HepG2 (cell line): ENCODE data around the gene SLC25A18. TPM values are rescaled to one million over a fixed set of nuclear protein-coding genes. Genes with fewer than 3 reads are reported as not detected.

ENCODE experiments used
- IRF2 ChIP-seq: IDR thresholded peaks from 2 replicates; pipeline ENCODE4 v1.6.1; 2018; ENCODE audit warnings: missing genetic modification reagents, missing compliant biosample characterization
- MXI1 ChIP-seq: IDR thresholded peaks from 3 replicates; pipeline ENCODE4 v1.6.1; 2012; ENCODE audit warnings: low read depth, low read length, inconsistent platforms, borderline replicate concordance
- SPEN ChIP-seq: sonication (generic); formaldehyde crosslinking; IDR thresholded peaks from 2 replicates; pipeline ENCODE4 v1.5.1; 2020; ENCODE audit warnings: low read depth, mild to moderate bottlenecking, missing genetic modification reagents
- ZC3H4 ChIP-seq: sonication (generic); formaldehyde crosslinking; IDR thresholded peaks from 2 replicates; pipeline ENCODE4 v1.4.0; 2020; ENCODE audit warnings: missing genetic modification reagents, borderline replicate concordance
- ZNF543 ChIP-seq: sonication (generic); formaldehyde crosslinking; IDR thresholded peaks from 2 replicates; pipeline ENCODE4 v1.4.0; 2020; ENCODE audit warnings: mild to moderate bottlenecking, missing genetic modification reagents
- ZNF615 ChIP-seq: sonication (generic); formaldehyde crosslinking; IDR thresholded peaks from 2 replicates; pipeline ENCODE4 v1.5.0; 2020; ENCODE audit warnings: mild to moderate bottlenecking, missing genetic modification reagents, borderline replicate concordance
- ZNF7 ChIP-seq: IDR thresholded peaks from 2 replicates; pipeline ENCODE4 v1.6.1; 2016; ENCODE audit warnings: missing biosample characterization, missing genetic modification reagents
- ZNF777 ChIP-seq: sonication (generic); formaldehyde crosslinking; IDR thresholded peaks from 2 replicates; pipeline ENCODE4 v1.4.0; 2020; ENCODE audit warnings: missing genetic modification reagents
- ZNF781 ChIP-seq: sonication (generic); formaldehyde crosslinking; IDR thresholded peaks from 2 replicates; pipeline ENCODE4 v1.5.1; 2020; ENCODE audit warnings: borderline replicate concordance, mild to moderate bottlenecking, missing genetic modification reagents; ENCODE audit errors: not compliant biosample characterization
- polyA plus RNA-seq, 8 experiments: library from polyadenylated mRNA; depleted of rRNA in 3 of 8; stranded (reverse) in 7 of 8; unstranded in 1 of 8; fragments of >200 nt; fragmentation: Illumina TruSeq in 4 of 8; extraction: Trizol in 4 of 8; gene quantifications; 2 replicates each; pipeline versions ENCODE4 v1.2.1 to v1.2.3, GENCODE V29; 2011 to 2016; ENCODE audit warnings: low read depth in 4 of 8, missing spikeins in 1 of 8, mixed read lengths in 1 of 8; ENCODE audit not compliant: insufficient read depth in 1 of 8
- total RNA-seq, 5 experiments: library from RNA; depleted of rRNA; stranded (reverse); fragments of >200 nt; fragmentation: Illumina TruSeq; extraction: Trizol; gene quantifications; 2 replicates each; pipeline ENCODE4 v1.2.3, GENCODE V29; 2016; ENCODE audit warnings: low read depth in 1 of 5
- TF ChIP-seq, protein P1 (sequence below): sonication (generic); formaldehyde crosslinking; IDR thresholded peaks from 2 replicates; pipeline ENCODE4 v1.4.0; 2020; ENCODE audit warnings: mild to moderate bottlenecking, missing genetic modification reagents
- TF ChIP-seq, protein P2 (sequence below): sonication (generic); formaldehyde crosslinking; IDR thresholded peaks from 2 replicates; pipeline ENCODE4 v1.4.0; 2020; ENCODE audit warnings: missing genetic modification reagents
- TF ChIP-seq, protein P3 (sequence below): sonication (generic); formaldehyde crosslinking; IDR thresholded peaks from 2 replicates; pipeline ENCODE4 v1.8.0; 2022; ENCODE audit warnings: missing genetic modification reagents, low read depth, mild to moderate bottlenecking, borderline replicate concordance
- TF ChIP-seq, protein P4 (sequence below): sonication (generic); formaldehyde crosslinking; IDR thresholded peaks from 2 replicates; pipeline ENCODE4 v1.5.1; 2020; ENCODE audit warnings: mild to moderate bottlenecking, missing genetic modification reagents, borderline replicate concordance
- TF ChIP-seq, protein P5 (sequence below): sonication (generic); formaldehyde crosslinking; conservative IDR thresholded peaks from 2 replicates; pipeline ENCODE4 v1.5.0; 2020; ENCODE audit warnings: missing genetic modification reagents
- TF ChIP-seq, protein P6 (sequence below): sonication (generic); formaldehyde crosslinking; IDR thresholded peaks from 2 replicates; pipeline ENCODE4 v1.5.0; 2020; ENCODE audit warnings: mild to moderate bottlenecking, missing genetic modification reagents, borderline replicate concordance

SLC25A18 gene
- total and polyA plus RNA-seq, 2 of the 13 experiments (the other 11 are each of a cell fraction or from before 2014, with no cell fraction given): 0.28 to 0.75 TPM

DNA sequence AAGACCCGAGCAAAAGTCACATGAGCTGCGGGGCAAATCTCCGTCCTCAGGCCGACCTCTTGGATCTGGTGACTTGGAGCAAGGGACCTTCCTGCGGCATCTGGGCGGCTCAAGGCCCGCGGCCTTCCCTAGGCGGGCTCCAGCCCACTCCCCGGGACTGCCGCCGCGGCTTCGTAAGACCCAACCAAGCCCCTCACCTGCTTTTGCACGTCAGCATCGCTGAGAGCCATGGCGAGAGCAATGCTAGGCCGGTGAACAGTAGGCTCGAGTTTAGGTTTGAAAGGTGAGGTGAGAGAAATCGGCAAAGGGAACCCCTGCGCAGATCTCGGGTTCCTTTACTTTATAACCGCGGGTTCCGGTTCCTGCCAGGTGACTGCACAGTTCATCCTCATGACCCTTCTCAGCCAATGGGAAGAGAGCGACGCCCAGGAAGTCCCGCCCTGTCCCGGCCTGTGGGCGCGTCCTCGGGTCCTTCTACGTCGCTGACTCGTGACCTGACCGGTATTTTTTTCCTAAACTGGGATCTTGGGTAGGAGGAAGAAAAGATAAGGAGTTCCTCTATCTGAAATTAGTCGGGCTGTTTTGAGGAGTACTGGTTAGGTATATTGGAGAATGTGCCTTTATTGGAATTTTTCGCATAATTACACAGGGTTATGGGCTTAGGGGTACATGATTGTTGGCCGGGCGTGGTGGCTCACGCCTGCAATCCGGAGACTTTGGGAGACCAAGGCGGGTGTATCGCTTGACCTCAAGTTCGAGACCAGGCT lies 65.3 kb downstream of the SLC25A18 start, which contains the start of gene ATP6V1E1 (continued):
- TF ChIP-seq, protein P1, sequence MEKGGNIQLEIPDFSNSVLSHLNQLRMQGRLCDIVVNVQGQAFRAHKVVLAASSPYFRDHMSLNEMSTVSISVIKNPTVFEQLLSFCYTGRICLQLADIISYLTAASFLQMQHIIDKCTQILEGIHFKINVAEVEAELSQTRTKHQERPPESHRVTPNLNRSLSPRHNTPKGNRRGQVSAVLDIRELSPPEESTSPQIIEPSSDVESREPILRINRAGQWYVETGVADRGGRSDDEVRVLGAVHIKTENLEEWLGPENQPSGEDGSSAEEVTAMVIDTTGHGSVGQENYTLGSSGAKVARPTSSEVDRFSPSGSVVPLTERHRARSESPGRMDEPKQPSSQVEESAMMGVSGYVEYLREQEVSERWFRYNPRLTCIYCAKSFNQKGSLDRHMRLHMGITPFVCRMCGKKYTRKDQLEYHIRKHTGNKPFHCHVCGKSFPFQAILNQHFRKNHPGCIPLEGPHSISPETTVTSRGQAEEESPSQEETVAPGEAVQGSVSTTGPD (CRISPR knock-in tag): no peak
- TF ChIP-seq ZNF615 (CRISPR knock-in tag): peak; percentile 61; the same call in 1 of the 2 replicates
- TF ChIP-seq, protein P2, sequence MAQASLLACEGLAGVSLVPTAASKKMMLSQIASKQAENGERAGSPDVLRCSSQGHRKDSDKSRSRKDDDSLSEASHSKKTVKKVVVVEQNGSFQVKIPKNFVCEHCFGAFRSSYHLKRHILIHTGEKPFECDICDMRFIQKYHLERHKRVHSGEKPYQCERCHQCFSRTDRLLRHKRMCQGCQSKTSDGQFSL (CRISPR knock-in tag): no peak
- no peak for TF ChIP-seq ZNF543
- TF ChIP-seq ZNF781: no peak
- peak; percentile 84; the same call in 1 of the 2 replicates for TF ChIP-seq SPEN
- TF ChIP-seq, protein P3, sequence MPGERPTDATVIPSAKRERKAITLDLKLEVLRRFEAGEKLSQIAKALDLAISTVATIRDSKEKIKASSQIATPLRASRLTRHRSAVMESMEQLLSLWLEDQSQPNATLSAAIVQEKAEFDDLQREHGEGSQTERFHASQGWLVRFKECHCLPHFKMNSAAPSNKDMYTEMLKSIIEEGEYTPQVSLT (CRISPR knock-in tag): no peak
- TF ChIP-seq MXI1: peak; percentile 20; the same call in 1 of the 3 replicates
- TF ChIP-seq ZNF777 (CRISPR knock-in tag): no peak
- TF ChIP-seq, protein P4, sequence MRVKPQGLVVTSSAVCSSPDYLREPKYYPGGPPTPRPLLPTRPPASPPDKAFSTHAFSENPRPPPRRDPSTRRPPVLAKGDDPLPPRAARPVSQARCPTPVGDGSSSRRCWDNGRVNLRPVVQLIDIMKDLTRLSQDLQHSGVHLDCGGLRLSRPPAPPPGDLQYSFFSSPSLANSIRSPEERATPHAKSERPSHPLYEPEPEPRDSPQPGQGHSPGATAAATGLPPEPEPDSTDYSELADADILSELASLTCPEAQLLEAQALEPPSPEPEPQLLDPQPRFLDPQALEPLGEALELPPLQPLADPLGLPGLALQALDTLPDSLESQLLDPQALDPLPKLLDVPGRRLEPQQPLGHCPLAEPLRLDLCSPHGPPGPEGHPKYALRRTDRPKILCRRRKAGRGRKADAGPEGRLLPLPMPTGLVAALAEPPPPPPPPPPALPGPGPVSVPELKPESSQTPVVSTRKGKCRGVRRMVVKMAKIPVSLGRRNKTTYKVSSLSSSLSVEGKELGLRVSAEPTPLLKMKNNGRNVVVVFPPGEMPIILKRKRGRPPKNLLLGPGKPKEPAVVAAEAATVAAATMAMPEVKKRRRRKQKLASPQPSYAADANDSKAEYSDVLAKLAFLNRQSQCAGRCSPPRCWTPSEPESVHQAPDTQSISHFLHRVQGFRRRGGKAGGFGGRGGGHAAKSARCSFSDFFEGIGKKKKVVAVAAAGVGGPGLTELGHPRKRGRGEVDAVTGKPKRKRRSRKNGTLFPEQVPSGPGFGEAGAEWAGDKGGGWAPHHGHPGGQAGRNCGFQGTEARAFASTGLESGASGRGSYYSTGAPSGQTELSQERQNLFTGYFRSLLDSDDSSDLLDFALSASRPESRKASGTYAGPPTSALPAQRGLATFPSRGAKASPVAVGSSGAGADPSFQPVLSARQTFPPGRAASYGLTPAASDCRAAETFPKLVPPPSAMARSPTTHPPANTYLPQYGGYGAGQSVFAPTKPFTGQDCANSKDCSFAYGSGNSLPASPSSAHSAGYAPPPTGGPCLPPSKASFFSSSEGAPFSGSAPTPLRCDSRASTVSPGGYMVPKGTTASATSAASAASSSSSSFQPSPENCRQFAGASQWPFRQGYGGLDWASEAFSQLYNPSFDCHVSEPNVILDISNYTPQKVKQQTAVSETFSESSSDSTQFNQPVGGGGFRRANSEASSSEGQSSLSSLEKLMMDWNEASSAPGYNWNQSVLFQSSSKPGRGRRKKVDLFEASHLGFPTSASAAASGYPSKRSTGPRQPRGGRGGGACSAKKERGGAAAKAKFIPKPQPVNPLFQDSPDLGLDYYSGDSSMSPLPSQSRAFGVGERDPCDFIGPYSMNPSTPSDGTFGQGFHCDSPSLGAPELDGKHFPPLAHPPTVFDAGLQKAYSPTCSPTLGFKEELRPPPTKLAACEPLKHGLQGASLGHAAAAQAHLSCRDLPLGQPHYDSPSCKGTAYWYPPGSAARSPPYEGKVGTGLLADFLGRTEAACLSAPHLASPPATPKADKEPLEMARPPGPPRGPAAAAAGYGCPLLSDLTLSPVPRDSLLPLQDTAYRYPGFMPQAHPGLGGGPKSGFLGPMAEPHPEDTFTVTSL (CRISPR knock-in tag): no peak
- TF ChIP-seq, protein P5, sequence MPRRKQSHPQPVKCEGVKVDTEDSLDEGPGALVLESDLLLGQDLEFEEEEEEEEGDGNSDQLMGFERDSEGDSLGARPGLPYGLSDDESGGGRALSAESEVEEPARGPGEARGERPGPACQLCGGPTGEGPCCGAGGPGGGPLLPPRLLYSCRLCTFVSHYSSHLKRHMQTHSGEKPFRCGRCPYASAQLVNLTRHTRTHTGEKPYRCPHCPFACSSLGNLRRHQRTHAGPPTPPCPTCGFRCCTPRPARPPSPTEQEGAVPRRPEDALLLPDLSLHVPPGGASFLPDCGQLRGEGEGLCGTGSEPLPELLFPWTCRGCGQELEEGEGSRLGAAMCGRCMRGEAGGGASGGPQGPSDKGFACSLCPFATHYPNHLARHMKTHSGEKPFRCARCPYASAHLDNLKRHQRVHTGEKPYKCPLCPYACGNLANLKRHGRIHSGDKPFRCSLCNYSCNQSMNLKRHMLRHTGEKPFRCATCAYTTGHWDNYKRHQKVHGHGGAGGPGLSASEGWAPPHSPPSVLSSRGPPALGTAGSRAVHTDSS (CRISPR knock-in tag): no peak
- no peak for TF ChIP-seq ZNF7 (CRISPR knock-in tag)
- TF ChIP-seq IRF2 (CRISPR knock-in tag): no peak
- TF ChIP-seq, protein P6, sequence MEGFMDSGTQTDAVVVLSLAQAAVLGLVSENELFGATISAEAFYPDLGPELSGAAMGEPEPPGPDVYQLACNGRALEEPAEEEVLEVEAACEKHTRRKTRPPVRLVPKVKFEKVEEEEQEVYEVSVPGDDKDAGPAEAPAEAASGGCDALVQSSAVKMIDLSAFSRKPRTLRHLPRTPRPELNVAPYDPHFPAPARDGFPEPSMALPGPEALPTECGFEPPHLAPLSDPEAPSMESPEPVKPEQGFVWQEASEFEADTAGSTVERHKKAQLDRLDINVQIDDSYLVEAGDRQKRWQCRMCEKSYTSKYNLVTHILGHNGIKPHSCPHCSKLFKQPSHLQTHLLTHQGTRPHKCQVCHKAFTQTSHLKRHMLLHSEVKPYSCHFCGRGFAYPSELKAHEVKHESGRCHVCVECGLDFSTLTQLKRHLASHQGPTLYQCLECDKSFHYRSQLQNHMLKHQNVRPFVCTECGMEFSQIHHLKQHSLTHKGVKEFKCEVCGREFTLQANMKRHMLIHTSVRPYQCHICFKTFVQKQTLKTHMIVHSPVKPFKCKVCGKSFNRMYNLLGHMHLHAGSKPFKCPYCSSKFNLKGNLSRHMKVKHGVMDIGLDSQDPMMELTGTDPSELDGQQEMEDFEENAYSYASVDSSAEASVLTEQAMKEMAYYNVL (CRISPR knock-in tag): no peak
- TF ChIP-seq ZC3H4 (CRISPR knock-in tag): no peak
